WTC11 (cell line): Measurements from ENCODE around the gene MIA2. TPM values are rescaled to one million over a fixed set of nuclear protein-coding genes. Genes with fewer than 3 reads are reported as not detected.
"Not testable (repeated sequence)": the region's sequence is repeated elsewhere in the genome, so short reads cannot be mapped to it uniquely, and the experiment has no call there.

Source experiments
- ATAC-seq: fragments of 200-7000 bp; cut with Tn5 transposase; 2 replicates; pipeline ENCODE4 v1.10.0; 2021; ENCODE audit warnings: mild to moderate bottlenecking, moderate library complexity
- CTCF ChIA-PET: fragments of 300-600 bp; sonication (Branson Sonifier 250); formaldehyde crosslinking; loops from one replicate; lab custom pipeline; 2021; ENCODE audit warnings: antibody characterized with exemption; lab: Charles Lee
- POLR2A ChIA-PET: fragments of 350-600 bp; sonication (Branson Sonifier 250); formaldehyde crosslinking; loops from one replicate; lab custom pipeline; 2021; ENCODE audit warnings: antibody characterized with exemption; lab: Charles Lee
- DNase-seq: peaks from one replicate; pipeline ENCODE4 v3.0.0; 2021; ENCODE audit warnings: low spot score
- H3K27ac Mint-ChIP-seq: 2 replicates; pipeline ENCODE4 v1.8.0; 2021; ENCODE audit warnings: mixed read lengths
- H3K27me3 Mint-ChIP-seq: 2 replicates; pipeline ENCODE4 v1.8.0; 2021; ENCODE audit warnings: low read depth, mild to moderate bottlenecking, moderate library complexity, mixed read lengths
- H3K36me3 Mint-ChIP-seq: 2 replicates; pipeline ENCODE4 v1.8.0; 2021; ENCODE audit warnings: mixed read lengths
- H3K4me1 Mint-ChIP-seq: 2 replicates; pipeline ENCODE4 v1.8.0; 2022; ENCODE audit warnings: mixed read lengths
- H3K4me3 Mint-ChIP-seq: 2 replicates; pipeline ENCODE4 v1.8.0; 2021; ENCODE audit warnings: mild to moderate bottlenecking, moderate library complexity, mixed read lengths
- H3K9me3 Mint-ChIP-seq: 2 replicates; pipeline ENCODE4 v1.8.0; 2021; ENCODE audit warnings: mixed read lengths
- ATF1 ChIP-seq: sonication (generic); formaldehyde crosslinking; IDR thresholded peaks from 2 replicates; pipeline ENCODE4 v1.8.1; 2023; ENCODE audit warnings: mild to moderate bottlenecking, moderate library complexity, missing genetic modification reagents
- FOXP1 ChIP-seq: sonication (generic); formaldehyde crosslinking; IDR thresholded peaks from 2 replicates; pipeline ENCODE4 v1.8.0; 2022; ENCODE audit warnings: missing genetic modification reagents, mild to moderate bottlenecking, moderate library complexity, borderline replicate concordance
- GABPB1 ChIP-seq: sonication (generic); formaldehyde crosslinking; IDR thresholded peaks from 2 replicates; pipeline ENCODE4 v1.8.1; 2023; ENCODE audit warnings: mild to moderate bottlenecking, missing genetic modification reagents
- MYBL2 ChIP-seq: sonication (generic); formaldehyde crosslinking; IDR thresholded peaks from 2 replicates; pipeline ENCODE4 v1.8.1; 2023; ENCODE audit warnings: mild to moderate bottlenecking, moderate library complexity, missing genetic modification reagents
- NFE2L1 ChIP-seq: sonication (generic); formaldehyde crosslinking; IDR thresholded peaks from 2 replicates; pipeline ENCODE4 v1.8.1; 2023; ENCODE audit warnings: missing genetic modification reagents
- SMAD4 ChIP-seq: sonication (generic); formaldehyde crosslinking; IDR thresholded peaks from 2 replicates; pipeline ENCODE4 v1.8.0; 2022; ENCODE audit warnings: mild to moderate bottlenecking, missing genetic modification reagents
- SP1 ChIP-seq: sonication (generic); formaldehyde crosslinking; conservative IDR thresholded peaks from 2 replicates; pipeline ENCODE4 v1.8.1; 2022; ENCODE audit warnings: missing genetic modification reagents
- TCF7 ChIP-seq: sonication (generic); formaldehyde crosslinking; IDR thresholded peaks from 2 replicates; pipeline ENCODE4 v1.8.0; 2022; ENCODE audit warnings: mild to moderate bottlenecking, low read depth, missing genetic modification reagents, moderate library complexity
- ZNF121 ChIP-seq: sonication (generic); formaldehyde crosslinking; IDR thresholded peaks from 2 replicates; pipeline ENCODE4 v1.8.0; 2023; ENCODE audit warnings: missing genetic modification reagents
- ZNF138 ChIP-seq: sonication (generic); formaldehyde crosslinking; conservative IDR thresholded peaks from 2 replicates; pipeline ENCODE4 v1.8.1; 2022; ENCODE audit warnings: mild to moderate bottlenecking, moderate library complexity, missing genetic modification reagents
- ZNF423 ChIP-seq: fragments of 250-450 bp; sonication (Bioruptor Pico); IDR thresholded peaks from 2 replicates; pipeline ENCODE4 v2.1.2; 2022; ENCODE audit warnings: mild to moderate bottlenecking, moderate library complexity
- ZNF671 ChIP-seq: fragments of 250-450 bp; sonication (Bioruptor Pico); IDR thresholded peaks from 2 replicates; pipeline ENCODE4 v1.8.0; 2021; ENCODE audit warnings: mild to moderate bottlenecking
- total RNA-seq: library from RNA; stranded (reverse); gene quantifications from 3 replicates; pipeline ENCODE4 v1.2.3, GENCODE V29; 2021
- TF ChIP-seq, protein P1 (sequence below): fragments of 200-600 bp; IDR thresholded peaks from 2 replicates; pipeline ENCODE4 v1.8.0; 2022; ENCODE audit warnings: antibody characterized with exemption
- TF ChIP-seq, protein P2 (sequence below): fragments of 250-450 bp; sonication (Bioruptor Pico); IDR thresholded peaks from 2 replicates; pipeline ENCODE4 v1.8.0; 2021; ENCODE audit warnings: mild to moderate bottlenecking
- TF ChIP-seq, protein P3 (sequence below): fragments of 250-450 bp; sonication (Bioruptor Pico); IDR thresholded peaks from 2 replicates; pipeline ENCODE4 v1.9.0; 2021; ENCODE audit warnings: mild to moderate bottlenecking
- TF ChIP-seq, protein P4 (sequence below): sonication (generic); formaldehyde crosslinking; IDR thresholded peaks from 2 replicates; pipeline ENCODE4 v1.8.1; 2022; ENCODE audit warnings: mild to moderate bottlenecking, moderate library complexity, missing genetic modification reagents

The MIA2 gene
- total RNA-seq, 1 experiment from 2014 or later: 11.3 TPM

DNA sequence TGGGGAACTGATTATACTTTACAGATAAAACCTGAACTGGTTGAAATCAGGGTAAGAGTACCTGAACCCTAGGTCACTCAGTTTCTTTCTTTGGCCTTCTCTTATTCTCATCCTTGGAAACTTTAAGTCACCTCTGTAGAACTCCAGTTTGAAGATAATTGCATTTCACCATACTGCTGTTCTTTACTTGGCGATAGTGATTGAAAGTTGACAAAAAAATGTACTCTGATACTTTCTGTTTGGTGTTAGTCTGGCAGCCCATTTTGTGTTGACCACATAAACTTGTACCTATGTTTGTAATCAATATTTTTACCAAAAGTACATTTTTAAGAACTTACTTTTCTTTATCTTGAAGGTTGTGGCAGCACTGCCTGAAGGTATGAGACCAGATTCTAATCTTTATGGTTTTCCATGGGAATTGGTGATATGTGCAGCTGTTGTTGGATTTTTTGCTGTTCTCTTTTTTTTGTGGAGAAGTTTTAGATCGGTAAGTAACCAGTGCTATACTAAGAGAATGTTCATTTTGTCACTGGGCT is 42.9 kb downstream of the MIA2 start (continued):
- TF ChIP-seq, protein P1, sequence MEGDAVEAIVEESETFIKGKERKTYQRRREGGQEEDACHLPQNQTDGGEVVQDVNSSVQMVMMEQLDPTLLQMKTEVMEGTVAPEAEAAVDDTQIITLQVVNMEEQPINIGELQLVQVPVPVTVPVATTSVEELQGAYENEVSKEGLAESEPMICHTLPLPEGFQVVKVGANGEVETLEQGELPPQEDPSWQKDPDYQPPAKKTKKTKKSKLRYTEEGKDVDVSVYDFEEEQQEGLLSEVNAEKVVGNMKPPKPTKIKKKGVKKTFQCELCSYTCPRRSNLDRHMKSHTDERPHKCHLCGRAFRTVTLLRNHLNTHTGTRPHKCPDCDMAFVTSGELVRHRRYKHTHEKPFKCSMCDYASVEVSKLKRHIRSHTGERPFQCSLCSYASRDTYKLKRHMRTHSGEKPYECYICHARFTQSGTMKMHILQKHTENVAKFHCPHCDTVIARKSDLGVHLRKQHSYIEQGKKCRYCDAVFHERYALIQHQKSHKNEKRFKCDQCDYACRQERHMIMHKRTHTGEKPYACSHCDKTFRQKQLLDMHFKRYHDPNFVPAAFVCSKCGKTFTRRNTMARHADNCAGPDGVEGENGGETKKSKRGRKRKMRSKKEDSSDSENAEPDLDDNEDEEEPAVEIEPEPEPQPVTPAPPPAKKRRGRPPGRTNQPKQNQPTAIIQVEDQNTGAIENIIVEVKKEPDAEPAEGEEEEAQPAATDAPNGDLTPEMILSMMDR: no peak
- TF ChIP-seq, protein P2, sequence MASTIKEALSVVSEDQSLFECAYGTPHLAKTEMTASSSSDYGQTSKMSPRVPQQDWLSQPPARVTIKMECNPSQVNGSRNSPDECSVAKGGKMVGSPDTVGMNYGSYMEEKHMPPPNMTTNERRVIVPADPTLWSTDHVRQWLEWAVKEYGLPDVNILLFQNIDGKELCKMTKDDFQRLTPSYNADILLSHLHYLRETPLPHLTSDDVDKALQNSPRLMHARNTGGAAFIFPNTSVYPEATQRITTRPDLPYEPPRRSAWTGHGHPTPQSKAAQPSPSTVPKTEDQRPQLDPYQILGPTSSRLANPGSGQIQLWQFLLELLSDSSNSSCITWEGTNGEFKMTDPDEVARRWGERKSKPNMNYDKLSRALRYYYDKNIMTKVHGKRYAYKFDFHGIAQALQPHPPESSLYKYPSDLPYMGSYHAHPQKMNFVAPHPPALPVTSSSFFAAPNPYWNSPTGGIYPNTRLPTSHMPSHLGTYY (CRISPR knock-in tag): no peak
- TF ChIP-seq ATF1 (no peak), ZNF671 (CRISPR knock-in tag) (no peak), MYBL2 (CRISPR knock-in tag) (no peak), NFE2L1 (no peak), SP1 (CRISPR knock-in tag) (no peak)
- TF ChIP-seq, protein P3, sequence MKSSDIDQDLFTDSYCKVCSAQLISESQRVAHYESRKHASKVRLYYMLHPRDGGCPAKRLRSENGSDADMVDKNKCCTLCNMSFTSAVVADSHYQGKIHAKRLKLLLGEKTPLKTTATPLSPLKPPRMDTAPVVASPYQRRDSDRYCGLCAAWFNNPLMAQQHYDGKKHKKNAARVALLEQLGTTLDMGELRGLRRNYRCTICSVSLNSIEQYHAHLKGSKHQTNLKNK (CRISPR knock-in tag): no peak

DNA sequence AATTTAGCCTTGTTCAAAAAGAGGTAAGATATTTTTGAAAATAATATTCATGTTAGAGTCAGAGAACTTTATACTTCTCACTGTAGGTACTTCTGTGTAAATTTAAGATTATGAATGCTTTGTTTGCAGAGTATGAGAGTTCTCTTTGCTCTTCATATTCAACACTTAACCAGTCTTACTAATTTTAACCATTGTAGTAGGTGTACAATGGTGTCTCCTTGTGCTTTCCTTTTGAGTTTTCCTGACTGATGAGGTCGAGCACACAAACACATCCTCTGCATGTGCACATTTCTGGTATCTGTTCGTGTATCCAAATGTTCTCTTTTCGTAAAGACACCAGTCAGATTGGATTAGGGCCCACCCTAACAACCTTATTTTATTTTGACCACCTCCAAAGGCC is 45.8 kb downstream of the MIA2 start:
- no peak overlapping the region for H3K27ac Mint-ChIP-seq
- DNase-seq (no peak), ATAC-seq (no peak)
- H3K9me3 Mint-ChIP-seq: peaks cover 18% of the 10 kb centered on the region
- no peak overlapping the region for H3K4me3 Mint-ChIP-seq
- no peaks in the 10 kb centered on the region for H3K27me3 Mint-ChIP-seq
- H3K36me3 Mint-ChIP-seq: peaks cover 34% of the 10 kb centered on the region
- H3K4me1 Mint-ChIP-seq: peaks cover 3% of the 10 kb centered on the region; the same call in 1 of the 2 replicates
- TF ChIP-seq TCF7 (CRISPR knock-in tag) (no peak), ZNF138 (CRISPR knock-in tag) (no peak), ZNF423 (CRISPR knock-in tag) (no peak), FOXP1 (no peak), ATF1 (no peak), ZNF671 (CRISPR knock-in tag) (no peak), SMAD4 (CRISPR knock-in tag) (no peak)
- TF ChIP-seq, protein P4, sequence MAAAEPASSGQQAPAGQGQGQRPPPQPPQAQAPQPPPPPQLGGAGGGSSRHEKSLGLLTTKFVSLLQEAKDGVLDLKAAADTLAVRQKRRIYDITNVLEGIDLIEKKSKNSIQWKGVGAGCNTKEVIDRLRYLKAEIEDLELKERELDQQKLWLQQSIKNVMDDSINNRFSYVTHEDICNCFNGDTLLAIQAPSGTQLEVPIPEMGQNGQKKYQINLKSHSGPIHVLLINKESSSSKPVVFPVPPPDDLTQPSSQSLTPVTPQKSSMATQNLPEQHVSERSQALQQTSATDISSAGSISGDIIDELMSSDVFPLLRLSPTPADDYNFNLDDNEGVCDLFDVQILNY (CRISPR knock-in tag): no peak
- ChIA-PET POLR2A (no interaction called here), CTCF (no interaction called here)

DNA sequence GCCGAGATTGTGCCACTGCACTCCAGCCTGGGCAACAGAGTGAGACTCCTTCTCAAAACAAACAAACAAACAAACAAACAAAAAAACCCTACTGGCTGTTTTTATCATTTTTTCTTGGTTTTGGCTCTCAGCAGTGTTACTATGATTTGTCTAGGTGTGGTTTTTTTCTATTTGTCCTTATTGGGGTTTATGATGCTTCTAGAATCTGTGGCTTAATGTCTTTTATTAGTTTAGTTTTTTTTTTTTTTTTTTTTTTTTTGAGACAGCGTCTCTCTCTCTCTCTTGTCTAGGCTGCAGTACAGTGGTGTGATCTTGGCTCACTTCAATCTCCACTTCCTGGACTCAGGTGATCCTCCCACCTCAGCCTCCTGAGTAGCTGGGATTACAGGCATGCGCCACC is 47.0 kb downstream of the MIA2 start:
- POLR2A ChIA-PET, H3K27me3 Mint-ChIP-seq, H3K27ac Mint-ChIP-seq, DNase-seq, CTCF ChIA-PET, H3K4me3 Mint-ChIP-seq, H3K4me1 Mint-ChIP-seq, ATAC-seq: not testable (repeated sequence)
- peaks cover 18% of the 10 kb centered on the region for H3K9me3 Mint-ChIP-seq
- H3K36me3 Mint-ChIP-seq: peaks cover 38% of the 10 kb centered on the region

DNA sequence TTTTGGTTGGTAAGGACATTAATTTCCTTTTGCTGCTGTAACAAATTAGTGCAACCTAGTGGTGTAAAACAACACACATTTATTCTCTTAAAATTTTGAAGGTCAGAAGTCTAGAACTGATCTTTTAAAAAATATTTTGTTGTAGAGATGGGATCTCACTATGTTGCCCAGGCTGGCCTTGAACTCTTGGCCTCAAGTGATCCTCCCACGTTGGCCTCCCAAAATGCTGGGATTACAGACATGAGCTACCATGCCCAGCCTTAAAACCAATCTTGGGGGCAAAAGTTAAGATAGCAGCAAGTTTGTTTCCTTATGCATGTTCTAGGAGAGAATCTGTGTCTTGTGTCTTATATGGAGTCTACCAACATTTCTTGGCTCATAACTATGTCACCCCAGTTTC is 55.8 kb downstream of the MIA2 start:
- no peaks in the 10 kb centered on the region for H3K27me3 Mint-ChIP-seq
- no peak overlapping the region for H3K4me3 Mint-ChIP-seq
- TF ChIP-seq GABPB1 (CRISPR knock-in tag): no peak
- peak; percentile 53; the same call in 1 of the 2 replicates for TF ChIP-seq ZNF121 (CRISPR knock-in tag)
- TF ChIP-seq, all 79 proteins: peak for 1
- no peak for DNase-seq
- Mint-ChIP-seq H3K36me3 (peaks cover 33% of the 10 kb centered on the region), H3K27ac (no peak overlapping the region), H3K4me1 (no peaks in the 10 kb centered on the region), H3K9me3 (peaks cover 8% of the 10 kb centered on the region)
- POLR2A ChIA-PET: no interaction called here
- CTCF ChIA-PET: no interaction called here
- ATAC-seq: no peak
